OCI-LY3 (cell line): ENCODE measurements around the gene DDX1.

ENCODE experiments used
- H2AFZ ChIP-seq: fragments of 200-600, 300-600 bp; shearing (Covaris generic); 2 replicates; pipeline ENCODE4 v1.6.0; 2014; ENCODE audit warnings: antibody characterized with exemption, low read depth, low read length
- H3K27ac ChIP-seq: fragments of 200-600, 300-600 bp; sonication (generic); 2 replicates; pipeline ENCODE4 v1.5.1; 2014; ENCODE audit warnings: mild to moderate bottlenecking, low read length, moderate library complexity, mixed read lengths
- H3K27me3 ChIP-seq: fragments of 200-600, 300-600 bp; sonication (generic); 2 replicates; pipeline ENCODE4 v1.6.1; 2014; ENCODE audit warnings: low read depth, low read length, mixed read lengths
- H3K36me3 ChIP-seq: fragments of 200-600, 300-600 bp; sonication (generic); replicated peaks from 2 replicates; pipeline ENCODE3; 2014; ENCODE audit warnings: low read depth, low read length, mixed read lengths
- H3K4me1 ChIP-seq: fragments of 300-600, 200-600 bp; sonication (generic); 2 replicates; pipeline ENCODE4 v1.6.1; 2014; ENCODE audit warnings: low read length, mixed read lengths
- H3K4me2 ChIP-seq: fragments of 200-600, 300-600 bp; sonication (generic); 2 replicates; pipeline ENCODE4 v1.6.1; 2014; ENCODE audit warnings: low read length, mixed read lengths
- H3K4me3 ChIP-seq: fragments of 300-600, 200-600 bp; sonication (generic); 2 replicates; pipeline ENCODE4 v1.5.1; 2014; ENCODE audit warnings: antibody characterized with exemption, mild to moderate bottlenecking, low read length, moderate library complexity
- H3K79me2 ChIP-seq: fragments of 300-600, 200-600 bp; shearing (Covaris generic); 2 replicates; pipeline ENCODE4 v1.6.1; 2014; ENCODE audit warnings: mild to moderate bottlenecking, low read length, mixed read lengths
- H3K9ac ChIP-seq: fragments of 300-600, 200-600 bp; shearing (Covaris generic); 2 replicates; pipeline ENCODE4 v1.6.0; 2014; ENCODE audit warnings: mild to moderate bottlenecking, low read length, moderate library complexity
- H3K9me3 ChIP-seq: fragments of 200-600, 300-600 bp; shearing (Covaris generic); 2 replicates; pipeline ENCODE4 v1.6.1; 2014; ENCODE audit warnings: low read length, mixed read lengths; ENCODE audit not compliant: insufficient read depth
- H4K20me1 ChIP-seq: fragments of 200-600, 300-600 bp; sonication (generic); 2 replicates; pipeline ENCODE4 v1.6.1; 2016; ENCODE audit warnings: low read length, mixed read lengths; ENCODE audit not compliant: insufficient read depth
- CTCF ChIP-seq: fragments of 200-600, 300-600 bp; sonication (generic); IDR thresholded peaks from 2 replicates; pipeline ENCODE4 v1.5.1; 2014; ENCODE audit warnings: antibody characterized with exemption, low read length, low read depth
- EZH2phosphoT487 ChIP-seq: fragments of 200-600 bp; shearing (Covaris generic); IDR thresholded peaks from 2 replicates; pipeline ENCODE4 v1.6.1; 2018; ENCODE audit warnings: antibody characterized with exemption, mixed run types, low read depth

DDX1 gene

DNA sequence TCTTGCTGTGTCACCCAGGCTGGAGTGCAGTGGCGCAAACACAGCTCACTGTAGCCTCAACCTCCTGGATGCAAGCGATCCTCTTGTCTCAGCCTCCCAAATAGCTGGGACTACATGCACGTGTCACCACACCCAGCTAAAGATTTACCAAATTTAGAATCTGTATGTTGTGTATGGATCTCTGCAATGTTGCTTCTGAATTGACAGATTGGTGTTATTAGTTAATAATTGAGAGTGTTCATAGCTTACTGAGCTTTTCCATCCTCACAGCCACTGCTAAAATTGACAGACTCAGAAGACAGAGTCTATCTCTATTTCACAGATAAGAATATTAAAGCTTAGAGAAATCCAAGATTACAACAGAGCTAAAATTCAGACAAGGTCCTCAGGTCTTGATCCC is 26.3 kb upstream of the DDX1 start:
- peaks cover 7% of the 10 kb centered on the region for H3K79me2 ChIP-seq
- H3K4me3 ChIP-seq = no peak overlapping the region
- H4K20me1 ChIP-seq = no peaks in the 10 kb centered on the region
- no peaks in the 10 kb centered on the region for H3K27me3 ChIP-seq
- H2AFZ ChIP-seq = no peak overlapping the region
- no peak overlapping the region for H3K9ac ChIP-seq
- H3K4me1 ChIP-seq = 0 out of 2 replicates have a peak, but pooled peaks cover 6% of the 10 kb centered on the region
- no peak overlapping the region for H3K4me2 ChIP-seq
- H3K9me3 ChIP-seq = no peaks in the 10 kb centered on the region
- H3K36me3 ChIP-seq = no peaks in the 10 kb centered on the region
- no peak for TF ChIP-seq EZH2phosphoT487
- TF ChIP-seq CTCF = no peak
- no peak overlapping the region for H3K27ac ChIP-seq

- H3K79me2 ChIP-seq = no peaks in the 10 kb centered on the region
- 0 out of 2 replicates have a peak, but pooled peaks cover 6% of the 10 kb centered on the region for H3K4me1 ChIP-seq
- no peak overlapping the region for H3K4me3 ChIP-seq
- H3K9ac ChIP-seq = no peak overlapping the region
- no peak overlapping the region for H2AFZ ChIP-seq
- H3K27me3 ChIP-seq = no peaks in the 10 kb centered on the region
- no peak overlapping the region for H3K27ac ChIP-seq
- no peak overlapping the region for H3K4me2 ChIP-seq
- no peak for TF ChIP-seq EZH2phosphoT487
- no peak for TF ChIP-seq CTCF
- no peaks in the 10 kb centered on the region for H3K36me3 ChIP-seq
- H4K20me1 ChIP-seq = no peaks in the 10 kb centered on the region
- H3K9me3 ChIP-seq = no peaks in the 10 kb centered on the region
Observed at GRCh38 chr2:15565994-15566671, 25.5 kb upstream of the DDX1 start.

- Histone ChIP-seq H3K9me3 (no peaks in the 10 kb centered on the region), H3K4me2 (no peak overlapping the region), H3K36me3 (no peaks in the 10 kb centered on the region), H3K27me3 (no peaks in the 10 kb centered on the region), H4K20me1 (no peaks in the 10 kb centered on the region), H3K4me3 (no peak overlapping the region), H3K4me1 (0 out of 2 replicates have a peak, but pooled peaks cover 1% of the 10 kb centered on the region), H3K27ac (no peak overlapping the region), H3K79me2 (no peaks in the 10 kb centered on the region), H2AFZ (no peak overlapping the region), H3K9ac (no peak overlapping the region)
- TF ChIP-seq EZH2phosphoT487 = no peak
Observed at GRCh38 chr2:15566912-15567311, 24.8 kb upstream of the DDX1 start.

GRCh38 chr2:15568874-15569273 is 22.8 kb upstream of the DDX1 start:
- H3K36me3 ChIP-seq = no peaks in the 10 kb centered on the region
- H3K9ac ChIP-seq = no peak overlapping the region
- H4K20me1 ChIP-seq = no peaks in the 10 kb centered on the region
- no peak overlapping the region for H3K4me2 ChIP-seq
- no peaks in the 10 kb centered on the region for H3K9me3 ChIP-seq
- H3K4me1 ChIP-seq = no peaks in the 10 kb centered on the region
- no peak for TF ChIP-seq EZH2phosphoT487
- TF ChIP-seq CTCF = no peak
- no peak overlapping the region for H3K27ac ChIP-seq
- H3K79me2 ChIP-seq = no peaks in the 10 kb centered on the region
- no peak overlapping the region for H3K4me3 ChIP-seq
- H2AFZ ChIP-seq = no peak overlapping the region
- H3K27me3 ChIP-seq = no peaks in the 10 kb centered on the region
